SK-N-MC (cell line): ENCODE data around the gene ZNF524.

Experiments used
- EZH2 ChIP-seq: fragments of 200-600 bp; sonication (generic); IDR thresholded peaks from one replicate; pipeline ENCODE4 v1.6.1; 2017; ENCODE audit warnings: antibody characterized with exemption
- POLR2AphosphoS5 ChIP-seq: IDR thresholded peaks from 2 replicates; pipeline ENCODE4 v1.6.1; 2012; ENCODE audit warnings: mild to moderate bottlenecking, low read depth, low read length, borderline replicate concordance

DNA sequence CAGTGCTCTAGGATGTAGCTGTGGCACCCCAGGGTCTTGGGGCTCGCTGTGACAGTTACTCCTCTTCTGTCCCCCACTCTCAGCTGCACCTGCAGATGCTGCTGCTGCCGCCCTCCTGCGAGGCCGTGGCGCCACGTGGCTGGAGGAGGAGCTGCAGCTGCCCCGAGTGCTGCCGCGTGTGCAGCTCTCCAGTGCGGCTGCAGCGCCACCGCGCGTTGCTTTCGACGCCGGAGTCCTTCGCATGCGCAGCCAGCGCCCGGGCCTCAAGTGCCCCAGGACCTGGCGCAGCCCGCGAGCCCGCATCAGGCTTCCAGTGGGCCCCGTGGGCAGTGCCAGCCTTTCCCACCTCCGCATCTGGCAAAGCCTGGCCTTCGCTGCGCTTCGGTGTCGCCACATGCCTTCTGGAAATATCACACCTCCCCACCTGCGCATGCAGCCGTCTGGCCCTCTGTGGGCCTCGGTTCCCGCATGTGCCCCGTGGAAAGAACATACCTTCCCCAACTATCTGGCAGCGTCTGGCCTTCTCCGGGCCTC, 40.0 kb downstream of the ZNF524 start:
- TF ChIP-seq POLR2AphosphoS5 (no peak), EZH2 (no peak)
